HepG2 (cell line): ENCODE data around the gene TBX3. TPM values are rescaled to one million over a fixed set of nuclear protein-coding genes. Genes with fewer than 3 reads are reported as not detected.

Experiments used
- ATAC-seq: fragments of 200-7000 bp; cut with Tn5 transposase; 3 replicates; pipeline ENCODE4 v1.9.1; 2020; ENCODE audit warnings: mild to moderate bottlenecking, moderate library complexity
- BruUV-seq: library from RNA; stranded (reverse); fragments of 400-500 nt; replicated peaks from 2 replicates; lab custom pipeline; 2021; lab: Mats Ljungman, UMichigan
- CTCF ChIA-PET: fragments of 300-600 bp; formaldehyde crosslinking; extraction: SDS; loops from one replicate; lab custom pipeline; 2021; ENCODE audit warnings: low total read pairs, inconsistent platforms, low intra/inter-chr PET ratio; lab: Yijun Ruan, JAX
- POLR2A ChIA-PET: fragments of 350-600 bp; sonication (Branson Sonifier 250); formaldehyde crosslinking; loops from one replicate; lab custom pipeline; 2020; ENCODE audit warnings: antibody characterized with exemption, inconsistent platforms; lab: Yijun Ruan, JAX
- DNase-seq: peaks from one replicate; pipeline ENCODE4 v3.0.0-alpha.2; 2015; ENCODE audit warnings: low spot score
- FAIRE-seq: peaks from 3 replicates; lab custom pipeline; 2011; peaks lifted over from hg19 to GRCh38; lab: Jason Lieb, UNC
- H2AFZ ChIP-seq: one replicate; pipeline ENCODE4 v1.6.1; 2011; ENCODE audit warnings: low read length, inconsistent platforms
- H3K27ac ChIP-seq: fragments of 300-600 bp; 3 replicates; pipeline ENCODE4 v1.8.0; 2011; ENCODE audit warnings: mixed run types, mild to moderate bottlenecking, mixed read lengths, low read length, inconsistent platforms; ENCODE audit not compliant: insufficient read depth; ENCODE audit errors: extremely low read length
- H3K27me3 ChIP-seq, 2 experiments: fragments of 200-600 bp in 1 of 2; 2 replicates in 1 of 2; 3 replicates in 1 of 2; pipeline versions ENCODE4 v1.6.0 to v1.8.0; 2011; ENCODE audit warnings: low read length in 2 of 2, mild to moderate bottlenecking in 2 of 2, moderate library complexity in 2 of 2, inconsistent platforms in 1 of 2; ENCODE audit not compliant: insufficient read depth in 2 of 2, control insufficient read depth in 1 of 2
- H3K36me3 ChIP-seq, 2 experiments: fragments of 200-600 bp in 1 of 2; replicated peaks in 1 of 2; 2 replicates in 1 of 2; 3 replicates in 1 of 2; pipeline versions ENCODE4 v1.5.1 to v1.8.0; 2011; ENCODE audit warnings: low read length in 2 of 2, inconsistent platforms in 1 of 2; ENCODE audit not compliant: insufficient read depth in 2 of 2, control insufficient read depth in 1 of 2
- H3K4me1 ChIP-seq: 2 replicates; pipeline ENCODE4 v1.5.1; 2012; ENCODE audit warnings: low read length, inconsistent platforms; ENCODE audit not compliant: insufficient read depth
- H3K4me2 ChIP-seq: 2 replicates; pipeline ENCODE4 v1.6.0; 2011; ENCODE audit warnings: low read depth, low read length, inconsistent platforms
- H3K4me3 ChIP-seq, 3 experiments: fragments of 200-600 bp in 1 of 3; sonication (generic), shearing (Covaris generic) in 1 of 3; replicated peaks in 1 of 3; 2 replicates each; pipeline ENCODE4 v1.5.1; 2011 to 2016; ENCODE audit warnings: low read length in 3 of 3, inconsistent platforms in 2 of 3, low read depth in 2 of 3, mild to moderate bottlenecking in 2 of 3, control low read depth in 1 of 3, mixed read lengths in 1 of 3; ENCODE audit not compliant: insufficient read depth in 1 of 3
- H3K79me2 ChIP-seq: one replicate; pipeline ENCODE4 v1.6.1; 2011; ENCODE audit warnings: low read length, inconsistent platforms; ENCODE audit not compliant: insufficient read depth
- H3K9ac ChIP-seq: 2 replicates; pipeline ENCODE4 v1.6.0; 2011; ENCODE audit warnings: mild to moderate bottlenecking, low read depth, low read length, inconsistent platforms; ENCODE audit not compliant: insufficient read depth
- H3K9me3 ChIP-seq: 2 replicates; pipeline ENCODE4 v1.5.1; 2012; ENCODE audit warnings: mild to moderate bottlenecking, low read length
- H4K20me1 ChIP-seq: 2 replicates; pipeline ENCODE4 v1.6.0; 2011; ENCODE audit warnings: inconsistent platforms, mild to moderate bottlenecking, low read length, moderate library complexity; ENCODE audit not compliant: insufficient read depth
- ARNT2 ChIP-seq: sonication (generic); formaldehyde crosslinking; IDR thresholded peaks from 2 replicates; pipeline ENCODE4 v1.8.0; 2022; ENCODE audit warnings: mild to moderate bottlenecking, low read depth, missing genetic modification reagents, moderate library complexity
- ASH2L ChIP-seq: fragments of 300-600, 200-600 bp; sonication (generic); IDR thresholded peaks from 2 replicates; pipeline ENCODE4 v1.7.0; 2017; ENCODE audit warnings: low read depth, mild to moderate bottlenecking, moderate library complexity, mixed read lengths, low read length; ENCODE audit not compliant: insufficient read length
- HMGXB4 ChIP-seq, 2 experiments: sonication (generic) in 1 of 2; formaldehyde crosslinking in 1 of 2; IDR thresholded peaks; 2 replicates each; pipeline versions ENCODE4 v1.4.0 to v1.6.1; 2018 to 2020; ENCODE audit warnings: missing genetic modification reagents in 2 of 2, borderline replicate concordance in 1 of 2, low read depth in 1 of 2, mild to moderate bottlenecking in 1 of 2, missing biosample characterization in 1 of 2
- KDM5A ChIP-seq: fragments of 200-600 bp; sonication (generic); IDR thresholded peaks from 2 replicates; pipeline ENCODE4 v1.7.0; 2018; ENCODE audit warnings: antibody characterized with exemption, mild to moderate bottlenecking, low read length, borderline replicate concordance
- MAZ ChIP-seq, 2 experiments: sonication (generic) in 1 of 2; formaldehyde crosslinking in 1 of 2; IDR thresholded peaks; 2 replicates each; pipeline versions ENCODE4 v1.5.0 to v1.6.1; 2012 to 2020; ENCODE audit warnings: low read depth in 2 of 2, mild to moderate bottlenecking in 2 of 2, borderline replicate concordance in 1 of 2, improper control_type of control experiment in 1 of 2, low read length in 1 of 2, missing genetic modification reagents in 1 of 2, moderate library complexity in 1 of 2
- MYC ChIP-seq: sonication (generic); formaldehyde crosslinking; IDR thresholded peaks from 2 replicates; pipeline ENCODE4 v1.9.0; 2021; ENCODE audit warnings: missing genetic modification reagents, borderline replicate concordance
- PHB2 ChIP-seq: fragments of 450-650 bp; IDR thresholded peaks from 2 replicates; pipeline ENCODE4 v1.6.1; 2018; ENCODE audit not compliant: partially characterized antibody
- PHF8 ChIP-seq: sonication (generic); formaldehyde crosslinking; IDR thresholded peaks from 2 replicates; pipeline ENCODE4 v1.5.0; 2020; ENCODE audit warnings: missing genetic modification reagents
- SMAD9 ChIP-seq: sonication (generic); formaldehyde crosslinking; IDR thresholded peaks from 2 replicates; pipeline ENCODE4 v1.5.1; 2020; ENCODE audit warnings: mild to moderate bottlenecking, missing genetic modification reagents
- TEAD3 ChIP-seq: optimal IDR thresholded peaks from 2 replicates; pipeline ENCODE3; 2016; ENCODE audit warnings: borderline replicate concordance
- ZMYM2 ChIP-seq: sonication (generic); formaldehyde crosslinking; IDR thresholded peaks from 2 replicates; pipeline ENCODE4 v1.8.0; 2022; ENCODE audit warnings: mild to moderate bottlenecking, missing genetic modification reagents
- ZNF430 ChIP-seq: sonication (generic); formaldehyde crosslinking; IDR thresholded peaks from 2 replicates; pipeline ENCODE4 v1.9.0; 2021; ENCODE audit warnings: mild to moderate bottlenecking, missing genetic modification reagents
- ZSCAN29 ChIP-seq: sonication (generic); formaldehyde crosslinking; conservative IDR thresholded peaks from 2 replicates; pipeline ENCODE4 v1.4.0; 2020; ENCODE audit warnings: mild to moderate bottlenecking, missing genetic modification reagents
- WGBS: methylation state at CpG from one replicate; pipeline ENCODE4 v1.1.6; 2017; ENCODE audit warnings: low lambda C conversion rate; 5-methylcytosine and 5-hydroxymethylcytosine counted together
- in situ Hi-C: cut with HindIII; loops from 2 replicates; pipeline ENCODE4 v1.10.0; 2017; ENCODE audit warnings: low pct_unique_long_range_greater_than_20kb; ENCODE audit not compliant: extremely low pct_ligation_motif_present
- intact Hi-C: fragments of 100-400 bp; cut with micrococcal nuclease; formaldehyde crosslinking; loops from one replicate; pipeline ENCODE4 v1.10.0; 2022; ENCODE audit not compliant: unreplicated experiment
- polyA plus RNA-seq, 8 experiments: library from polyadenylated mRNA; depleted of rRNA in 3 of 8; stranded (reverse) in 7 of 8; unstranded in 1 of 8; fragments of >200 nt; fragmentation: Illumina TruSeq in 4 of 8; extraction: Trizol in 4 of 8; gene quantifications; 2 replicates each; pipeline versions ENCODE4 v1.2.1 to v1.2.3, GENCODE V29; 2011 to 2016; ENCODE audit warnings: low read depth in 4 of 8, missing spikeins in 1 of 8, mixed read lengths in 1 of 8; ENCODE audit not compliant: insufficient read depth in 1 of 8
- total RNA-seq, 5 experiments: library from RNA; depleted of rRNA; stranded (reverse); fragments of >200 nt; fragmentation: Illumina TruSeq; extraction: Trizol; gene quantifications; 2 replicates each; pipeline ENCODE4 v1.2.3, GENCODE V29; 2016; ENCODE audit warnings: low read depth in 1 of 5
- TF ChIP-seq, protein P1 (sequence below): sonication (generic); formaldehyde crosslinking; IDR thresholded peaks from 2 replicates; pipeline ENCODE4 v1.9.0; 2021; ENCODE audit warnings: missing genetic modification reagents, borderline replicate concordance
- TF ChIP-seq, protein P2 (sequence below): sonication (generic); formaldehyde crosslinking; IDR thresholded peaks from 2 replicates; pipeline ENCODE4 v1.4.0; 2020; ENCODE audit warnings: missing genetic modification reagents, borderline replicate concordance

The TBX3 gene
- total and polyA plus RNA-seq, 2 of the 13 experiments (the other 11 are each of a cell fraction or from before 2014, with no cell fraction given): 27.1 to 42.4 TPM

- Histone ChIP-seq H3K9ac (peak overlapping the region; percentile 80), H3K27me3 (no peaks in the 10 kb centered on the region), H3K4me2 (peak overlapping the region; percentile 87), H3K4me3 (peak overlapping the region; percentile 64 to 81 (median 79)), H3K9me3 (no peaks in the 10 kb centered on the region), H3K36me3 (peaks cover 2 to 15% of the 10 kb centered on the region in 2 experiments; a peak in 2 of 5 replicates), H2AFZ (peak overlapping the region; percentile 54), H3K4me1 (peaks cover 46% of the 10 kb centered on the region), H3K79me2 (peaks cover under 1% of the 10 kb centered on the region), H4K20me1 (no peaks in the 10 kb centered on the region), H3K27ac (peak overlapping the region; percentile 73)
- ATAC-seq (peak; percentile 1; the same call in 2 of the 3 replicates), FAIRE-seq (no peak), DNase-seq (no peak)
- WGBS: 0% methylated on average over 12 of the region's 16 CpGs
- in situ Hi-C loops (loop anchor here (5.0 to 25.0 kb wide), 7 partner anchors 40 to 1245 kb away; no protein-coding TSS in a partner anchor), intact Hi-C loops (loop anchor here (1.0 to 5.0 kb wide), 5 partner anchors 43 to 1105 kb away; no protein-coding TSS in a partner anchor)
- ChIA-PET POLR2A (interaction anchor here (1.1 to 8.2 kb wide), 10 partner anchors 11 to 790 kb away, joined by 3 to 101 read pairs (median 8); partner anchors contain the start of gene TBX3), CTCF (interaction anchor here (1.0 to 2.4 kb wide), 3 partner anchors 731 to 1086 kb away, joined by 3 to 23 read pairs (median 4); no protein-coding TSS in a partner anchor)
- BruUV-seq: no TSS peak
- TF ChIP-seq PHF8: peak; percentile 9; the same call in 1 of the 2 replicates
- TF ChIP-seq ZSCAN29 (CRISPR knock-in tag): peak; percentile 83
- TF ChIP-seq HMGXB4 (CRISPR knock-in tag; IDR thresholded peaks at IDR 0.05; ENCODE audit: borderline replicate concordance in 1 of 2, low read depth in 1 of 2): 0 out of 4 replicates have a peak, but pooled peaks of 1 of the 2 experiments have one; percentile 42
- no peak for TF ChIP-seq MAZ (IDR thresholded peaks at IDR 0.05; ENCODE audit: borderline replicate concordance, low read depth, low read length)
- 0 out of 2 replicates have a peak, but pooled peaks have one; percentile 20 for TF ChIP-seq MAZ (CRISPR knock-in tag; IDR thresholded peaks at IDR 0.05; ENCODE audit: low read depth)
- peak; percentile 2 for TF ChIP-seq ASH2L
- TF ChIP-seq PHB2: no peak
- 0 out of 2 replicates have a peak, but pooled peaks have one; percentile 12 for TF ChIP-seq ARNT2
- no peak for TF ChIP-seq TEAD3 (CRISPR knock-in tag)
- TF ChIP-seq, protein P1, sequence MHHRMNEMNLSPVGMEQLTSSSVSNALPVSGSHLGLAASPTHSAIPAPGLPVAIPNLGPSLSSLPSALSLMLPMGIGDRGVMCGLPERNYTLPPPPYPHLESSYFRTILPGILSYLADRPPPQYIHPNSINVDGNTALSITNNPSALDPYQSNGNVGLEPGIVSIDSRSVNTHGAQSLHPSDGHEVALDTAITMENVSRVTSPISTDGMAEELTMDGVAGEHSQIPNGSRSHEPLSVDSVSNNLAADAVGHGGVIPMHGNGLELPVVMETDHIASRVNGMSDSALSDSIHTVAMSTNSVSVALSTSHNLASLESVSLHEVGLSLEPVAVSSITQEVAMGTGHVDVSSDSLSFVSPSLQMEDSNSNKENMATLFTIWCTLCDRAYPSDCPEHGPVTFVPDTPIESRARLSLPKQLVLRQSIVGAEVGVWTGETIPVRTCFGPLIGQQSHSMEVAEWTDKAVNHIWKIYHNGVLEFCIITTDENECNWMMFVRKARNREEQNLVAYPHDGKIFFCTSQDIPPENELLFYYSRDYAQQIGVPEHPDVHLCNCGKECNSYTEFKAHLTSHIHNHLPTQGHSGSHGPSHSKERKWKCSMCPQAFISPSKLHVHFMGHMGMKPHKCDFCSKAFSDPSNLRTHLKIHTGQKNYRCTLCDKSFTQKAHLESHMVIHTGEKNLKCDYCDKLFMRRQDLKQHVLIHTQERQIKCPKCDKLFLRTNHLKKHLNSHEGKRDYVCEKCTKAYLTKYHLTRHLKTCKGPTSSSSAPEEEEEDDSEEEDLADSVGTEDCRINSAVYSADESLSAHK: no peak
- TF ChIP-seq, protein P2, sequence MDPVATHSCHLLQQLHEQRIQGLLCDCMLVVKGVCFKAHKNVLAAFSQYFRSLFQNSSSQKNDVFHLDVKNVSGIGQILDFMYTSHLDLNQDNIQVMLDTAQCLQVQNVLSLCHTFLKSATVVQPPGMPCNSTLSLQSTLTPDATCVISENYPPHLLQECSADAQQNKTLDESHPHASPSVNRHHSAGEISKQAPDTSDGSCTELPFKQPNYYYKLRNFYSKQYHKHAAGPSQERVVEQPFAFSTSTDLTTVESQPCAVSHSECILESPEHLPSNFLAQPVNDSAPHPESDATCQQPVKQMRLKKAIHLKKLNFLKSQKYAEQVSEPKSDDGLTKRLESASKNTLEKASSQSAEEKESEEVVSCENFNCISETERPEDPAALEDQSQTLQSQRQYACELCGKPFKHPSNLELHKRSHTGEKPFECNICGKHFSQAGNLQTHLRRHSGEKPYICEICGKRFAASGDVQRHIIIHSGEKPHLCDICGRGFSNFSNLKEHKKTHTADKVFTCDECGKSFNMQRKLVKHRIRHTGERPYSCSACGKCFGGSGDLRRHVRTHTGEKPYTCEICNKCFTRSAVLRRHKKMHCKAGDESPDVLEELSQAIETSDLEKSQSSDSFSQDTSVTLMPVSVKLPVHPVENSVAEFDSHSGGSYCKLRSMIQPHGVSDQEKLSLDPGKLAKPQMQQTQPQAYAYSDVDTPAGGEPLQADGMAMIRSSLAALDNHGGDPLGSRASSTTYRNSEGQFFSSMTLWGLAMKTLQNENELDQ (CRISPR knock-in tag): no peak
- TF ChIP-seq ZMYM2 (CRISPR knock-in tag): 0 out of 2 replicates have a peak, but pooled peaks have one; percentile 27
- TF ChIP-seq SMAD9 (CRISPR knock-in tag): no peak
- peak; percentile 37; the same call in 1 of the 2 replicates for TF ChIP-seq KDM5A
- TF ChIP-seq MYC (CRISPR knock-in tag): peak; percentile 2; the same call in 1 of the 2 replicates
- TF ChIP-seq ZNF430 (CRISPR knock-in tag): 0 out of 2 replicates have a peak, but pooled peaks have one; percentile 50
These were observed 16.3 kb downstream of the TBX3 start for GRCh38 chr12:114667669-114668150.
